Prostate gland (tissue), 2 donors: ENCODE data around the gene HNRNPM. TPM values are rescaled to one million over a fixed set of nuclear protein-coding genes. Genes with fewer than 3 reads are reported as not detected.

ENCODE experiments used
- DNase-seq: peaks from one replicate; pipeline ENCODE4 v3.0.0-alpha.2; 2019; ENCODE audit warnings: low spot score
- H3K27ac ChIP-seq, 2 donors: fragments of 200-600 bp; sonication (generic); 2 replicates each; pipeline ENCODE4 v1.5.1; 2017 to 2019
- H3K27me3 ChIP-seq: fragments of 200-600 bp; sonication (generic); replicated peaks from 2 replicates; pipeline ENCODE4 v1.5.1; 2019; ENCODE audit not compliant: insufficient read depth
- H3K36me3 ChIP-seq, 2 donors: fragments of 200-600 bp; sonication (generic); 1 replicate in 1 of 2; 2 replicates in 1 of 2; pipeline versions ENCODE4 v1.5.1 to v1.8.1; 2017 to 2019
- H3K4me1 ChIP-seq: fragments of 200-600 bp; sonication (generic); replicated peaks from 2 replicates; pipeline ENCODE4 v1.5.1; 2019
- H3K4me3 ChIP-seq, 2 donors: fragments of 200-600 bp; sonication (generic); 2 replicates each; pipeline ENCODE4 v1.5.1; 2017 to 2019
- H3K9me3 ChIP-seq: fragments of 200-600 bp; sonication (generic); 2 replicates; pipeline ENCODE4 v1.5.1; 2017
- CTCF ChIP-seq, 4 experiments: fragments of 200-600 bp in 2 of 4; fragments of 450-650 bp in 2 of 4; sonication (generic) in 2 of 4; IDR thresholded peaks; 1 replicate in 3 of 4; 2 replicates in 1 of 4; pipeline ENCODE4 v1.5.1; 2016 to 2019; ENCODE audit warnings: antibody characterized with exemption in 4 of 4, mild to moderate bottlenecking in 2 of 4, moderate library complexity in 2 of 4
- POLR2A ChIP-seq: fragments of 450-650 bp; IDR thresholded peaks from one replicate; pipeline ENCODE4 v1.6.1; 2016; ENCODE audit warnings: antibody characterized with exemption, mild to moderate bottlenecking
- POLR2AphosphoS5 ChIP-seq: sonication (generic); formaldehyde crosslinking; IDR thresholded peaks from one replicate; pipeline ENCODE4 v1.6.1; 2017; ENCODE audit warnings: antibody characterized with exemption
- WGBS: methylation state at CpG from one replicate; pipeline ENCODE4 v1.1.5; 2018; 5-methylcytosine and 5-hydroxymethylcytosine counted together
- intact Hi-C: fragments of 100-400 bp; cut with DNase I; formaldehyde crosslinking; loops from one replicate; pipeline ENCODE4 v1.14.2; 2022
- total RNA-seq, 2 donors: library from RNA; depleted of rRNA; stranded (reverse); fragments of >200 nt; gene quantifications; one replicate each; pipeline ENCODE4 v1.1.0, GENCODE V29; 2016

HNRNPM gene
- total RNA-seq, 2 donors from 2014 or later: 111 to 147 TPM

DNA sequence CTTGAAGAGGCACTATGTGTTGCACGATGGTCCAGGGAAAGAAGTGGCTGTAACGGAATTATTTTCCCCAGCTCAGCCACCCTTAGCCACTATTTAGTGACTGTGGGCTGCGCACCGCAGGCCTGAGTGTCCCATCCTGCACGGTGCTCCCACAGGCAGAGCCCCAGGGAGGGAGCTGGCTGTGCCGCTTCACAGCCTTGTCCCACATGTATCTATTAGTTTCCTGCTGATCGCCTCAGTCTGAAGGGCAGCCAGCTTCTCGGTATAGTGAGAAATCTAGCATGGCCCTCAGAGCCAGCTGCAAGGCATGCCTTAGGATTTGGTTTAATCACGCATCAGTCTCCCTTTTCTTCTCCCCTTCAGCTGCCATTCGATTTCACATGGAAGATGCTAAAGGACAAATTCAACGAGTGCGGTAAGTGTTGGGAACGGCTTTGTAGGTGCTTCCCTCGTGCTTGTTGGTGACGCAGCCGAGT is 41.9 kb downstream of the HNRNPM start:
- H3K4me3 ChIP-seq: no peak overlapping the region
- peaks cover 23 to 24% of the 10 kb centered on the region in 2 donors for H3K36me3 ChIP-seq
- intact Hi-C loops: no loop called here
- no peak overlapping the region for H3K27ac ChIP-seq
- no peaks in the 10 kb centered on the region for H3K4me1 ChIP-seq
- DNase-seq: no peak
- H3K9me3 ChIP-seq: no peaks in the 10 kb centered on the region
- TF ChIP-seq POLR2AphosphoS5 (no peak), POLR2A (no peak), CTCF (IDR thresholded peaks at IDR 0.05) (no peak)
- no peaks in the 10 kb centered on the region for H3K27me3 ChIP-seq
- WGBS: 86% methylated on average over 16 of the region's 16 CpGs

GRCh38 chr19:8487137-8487851 is 42.5 kb downstream of the HNRNPM start:
- no peak overlapping the region for H3K27ac ChIP-seq
- intact Hi-C loops: no loop called here
- no peaks in the 10 kb centered on the region for H3K27me3 ChIP-seq
- H3K9me3 ChIP-seq: no peaks in the 10 kb centered on the region
- DNase-seq: no peak
- WGBS: 74% methylated on average over 13 of the region's 13 CpGs
- peaks cover 23 to 24% of the 10 kb centered on the region in 2 donors for H3K36me3 ChIP-seq
- no peak overlapping the region for H3K4me3 ChIP-seq
- no peaks in the 10 kb centered on the region for H3K4me1 ChIP-seq
- no peak for TF ChIP-seq POLR2A
- TF ChIP-seq CTCF (IDR thresholded peaks at IDR 0.05): no peak
- no peak for TF ChIP-seq POLR2AphosphoS5

- Histone ChIP-seq H3K36me3 (peaks cover 23 to 24% of the 10 kb centered on the region in 2 donors), H3K9me3 (no peaks in the 10 kb centered on the region), H3K27ac (peak overlapping the region in 1 of 2 donors; percentile 23), H3K4me3 (no peak overlapping the region), H3K4me1 (no peaks in the 10 kb centered on the region), H3K27me3 (no peaks in the 10 kb centered on the region)
- WGBS: 70% methylated on average over 15 of the region's 15 CpGs
- TF ChIP-seq POLR2AphosphoS5: no peak
- no peak for TF ChIP-seq POLR2A
- TF ChIP-seq CTCF (IDR thresholded peaks at IDR 0.05): no peak
- intact Hi-C loops: no loop called here
- no peak for DNase-seq
Measured at GRCh38 chr19:8488365-8488764, 43.6 kb downstream of the HNRNPM start.

- no peak overlapping the region for H3K4me3 ChIP-seq
- WGBS: 43% methylated on average over 21 of the region's 25 CpGs
- intact Hi-C loops: no loop called here
- no peak for TF ChIP-seq CTCF (IDR thresholded peaks at IDR 0.05)
- peak; percentile 72 for TF ChIP-seq POLR2AphosphoS5
- peak; percentile 93 for DNase-seq
- no peaks in the 10 kb centered on the region for H3K4me1 ChIP-seq
- H3K27me3 ChIP-seq: no peaks in the 10 kb centered on the region
- peak overlapping the region; percentile 65 to 75 for H3K27ac ChIP-seq
- H3K36me3 ChIP-seq: peaks cover 23 to 24% of the 10 kb centered on the region in 2 donors
- no peaks in the 10 kb centered on the region for H3K9me3 ChIP-seq
Measured at GRCh38 chr19:8489561-8490394, 45.0 kb downstream of the HNRNPM start.
